GM23248 (cell line): ENCODE data around the gene TRERF1.

Source experiments
- EZH2 ChIP-seq: fragments of 200-600 bp; sonication (generic); IDR thresholded peaks from 2 replicates; pipeline ENCODE4 v1.6.1; 2018; ENCODE audit warnings: antibody characterized with exemption, mild to moderate bottlenecking; ENCODE audit not compliant: insufficient read depth, poor library complexity, severe bottlenecking
- EZH2phosphoT487 ChIP-seq: fragments of 200-600 bp; sonication (generic); IDR thresholded peaks from 2 replicates; pipeline ENCODE4 v1.6.1; 2018; ENCODE audit warnings: antibody characterized with exemption, moderate library complexity, mild to moderate bottlenecking, low read depth; ENCODE audit not compliant: insufficient read depth

DNA sequence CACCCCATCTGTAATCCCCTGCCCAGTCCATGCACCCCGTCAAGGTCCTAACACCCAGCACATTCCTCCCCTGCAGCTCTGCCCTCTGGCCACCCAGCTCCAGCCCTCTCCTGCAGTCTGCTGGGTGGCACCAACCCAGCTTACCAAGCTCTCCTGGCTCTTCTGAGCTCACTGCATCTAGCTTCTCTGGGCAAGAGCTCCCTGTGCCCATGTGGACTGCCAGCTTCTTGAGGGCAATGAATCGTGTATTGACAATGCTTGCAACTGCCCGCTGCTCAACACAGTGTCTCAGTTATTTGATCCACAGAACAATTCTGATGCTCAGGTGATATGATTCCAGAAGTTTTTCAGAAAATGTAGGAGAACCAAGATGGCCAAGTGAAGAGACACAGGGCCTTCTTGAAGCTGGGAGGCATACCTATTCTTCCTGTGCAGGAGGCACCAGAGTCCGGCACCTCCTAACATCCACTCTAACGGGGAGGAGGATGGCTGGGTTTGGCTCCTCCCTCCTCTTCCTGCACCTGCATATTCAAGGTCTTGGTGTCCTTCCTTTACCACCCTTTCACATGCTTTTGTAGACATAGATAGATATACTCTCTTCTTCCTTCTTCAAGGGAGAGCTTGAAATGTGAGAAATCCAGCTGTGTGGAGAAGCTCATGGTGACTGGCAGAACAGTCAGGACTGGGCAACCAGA is 85.6 kb downstream of the TRERF1 start:
- TF ChIP-seq EZH2 (no peak), EZH2phosphoT487 (no peak)
